CD4-positive, alpha-beta T cell treated with Interleukin-12 subunit alpha and Interleukin-12 subunit beta, for 1 hour (primary cell): ENCODE data around the gene MAP3K4.
A peak's percentile ranks its signal among the peaks of the same experiment; 100 is the strongest.
"Not testable (repeated sequence)": the region's sequence is repeated elsewhere in the genome, so short reads cannot be mapped to it uniquely, and the experiment has no call there.

ENCODE experiments used
- DNase-seq: peaks from one replicate; pipeline ENCODE4 v3.0.0-alpha.2; 2020

The MAP3K4 gene

GRCh38 chr6:160991406-160992060 lies at the start of gene MAP3K4:
Gene MAP3K4 (plus strand): TSS chr6:160991769. CDS start chr6:160991932, 163 bp downstream.
- DNase-seq = peak; percentile 84

DNA sequence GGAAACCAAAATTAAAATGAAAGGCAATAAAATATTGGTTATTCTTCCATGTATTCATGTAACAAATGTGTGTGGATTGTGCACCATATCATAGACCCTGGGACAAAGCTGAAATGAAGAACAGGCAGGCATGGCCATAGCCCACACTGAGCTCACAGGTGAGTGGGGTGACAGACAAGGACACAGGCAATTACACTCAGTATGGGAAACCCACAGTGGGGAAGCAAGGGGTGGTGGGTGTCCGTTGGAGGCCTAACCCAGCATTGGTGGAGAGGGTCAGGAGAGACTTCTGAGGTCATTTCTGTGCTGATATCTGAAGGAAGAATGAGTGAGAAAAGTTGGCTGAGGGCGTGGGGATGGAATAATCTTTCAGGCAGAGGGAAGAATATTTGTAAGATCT lies 47.6 kb upstream of the MAP3K4 start:
- DNase-seq = no peak

DNA sequence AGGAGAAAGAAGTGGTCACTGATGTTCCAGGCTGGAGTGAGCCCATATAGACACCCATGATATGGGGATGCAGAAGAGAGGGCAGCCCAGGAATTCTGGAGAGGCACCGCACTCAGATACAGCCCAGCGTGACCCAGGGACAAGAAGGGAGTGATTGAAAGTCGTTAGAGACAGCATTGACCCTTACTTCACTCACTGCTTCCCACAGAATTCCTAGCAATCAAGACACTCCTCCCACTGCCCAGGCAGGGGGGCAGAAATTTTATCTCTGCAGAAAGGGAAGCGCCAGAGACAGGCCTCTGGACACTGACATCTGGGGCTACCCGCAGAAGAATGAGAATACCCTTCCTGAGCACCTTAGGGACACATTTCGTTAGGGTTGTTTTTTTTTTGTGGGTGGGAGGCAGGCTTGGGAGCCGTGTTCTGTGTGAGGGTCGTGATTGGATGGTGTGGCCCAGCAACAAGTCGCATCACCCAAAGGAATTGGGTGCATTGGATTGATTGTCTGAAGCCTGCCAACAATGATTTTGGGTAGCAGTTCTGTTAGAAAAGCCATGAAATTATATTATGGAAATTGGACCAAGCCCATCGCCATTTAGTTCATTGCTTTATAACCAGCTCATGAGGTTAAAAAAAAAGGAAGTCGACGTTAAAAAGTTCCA lies 45.9 kb upstream of the MAP3K4 start:
- no peak for DNase-seq

- DNase-seq = no peak
Observed at GRCh38 chr6:160949531-160949930, 42.0 kb upstream of the MAP3K4 start.

DNA sequence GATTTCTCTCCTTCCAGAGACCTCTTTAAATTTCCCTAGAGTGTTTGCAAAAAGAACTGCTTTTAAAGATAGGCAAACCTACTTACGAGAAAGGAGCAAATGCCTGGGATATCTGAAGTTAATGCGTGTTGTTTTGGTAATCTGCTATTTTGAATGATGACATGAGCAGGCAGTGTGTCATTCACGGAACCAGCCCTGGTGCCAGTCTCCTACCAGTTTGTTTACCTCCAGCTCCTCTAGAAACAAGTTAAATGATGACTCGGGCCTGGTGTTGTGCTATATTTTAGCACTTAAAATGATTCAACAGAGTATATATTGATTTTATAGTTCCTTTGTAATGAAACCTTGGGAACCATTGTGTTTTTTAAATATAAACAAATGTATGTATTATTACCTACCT lies 41.1 kb upstream of the MAP3K4 start:
- no peak for DNase-seq

- no peak for DNase-seq
Observed at GRCh38 chr6:160951187-160952030, 40.2 kb upstream of the MAP3K4 start.

DNA sequence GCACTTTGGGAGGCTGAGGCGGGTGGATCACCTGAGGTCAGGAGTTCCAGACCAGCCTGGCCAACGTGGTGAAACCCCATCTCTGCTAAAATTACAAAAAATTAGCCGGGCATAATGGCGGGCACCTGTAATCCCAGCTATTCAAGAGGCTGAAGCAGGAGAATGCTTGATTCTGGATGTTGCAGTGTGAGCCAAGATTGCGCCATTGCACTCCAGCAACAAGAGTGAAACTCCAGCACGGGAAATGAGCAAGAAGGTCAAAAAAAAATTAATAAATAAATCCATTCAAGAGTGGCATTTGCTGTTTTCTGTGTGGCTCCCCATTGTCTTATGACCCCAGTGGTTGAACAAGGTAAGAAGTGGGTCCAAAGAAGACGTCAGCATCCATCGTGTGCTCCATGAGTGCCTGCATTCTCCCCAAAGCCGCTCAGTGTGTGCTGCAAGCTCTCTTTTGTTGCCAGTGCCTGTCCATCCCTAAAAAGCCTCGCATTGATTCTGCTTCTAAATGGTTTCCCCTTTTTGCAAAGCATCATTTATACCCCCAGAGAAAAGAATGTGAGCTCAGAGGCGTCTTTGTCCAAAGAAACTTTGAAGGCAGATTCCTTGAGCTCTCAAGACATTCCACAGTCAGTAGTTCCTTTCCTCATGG lies 38.8 kb upstream of the MAP3K4 start:
- DNase-seq = no peak

GRCh38 chr6:160955508-160956295 lies 35.9 kb upstream of the MAP3K4 start:
- DNase-seq = no peak

DNA sequence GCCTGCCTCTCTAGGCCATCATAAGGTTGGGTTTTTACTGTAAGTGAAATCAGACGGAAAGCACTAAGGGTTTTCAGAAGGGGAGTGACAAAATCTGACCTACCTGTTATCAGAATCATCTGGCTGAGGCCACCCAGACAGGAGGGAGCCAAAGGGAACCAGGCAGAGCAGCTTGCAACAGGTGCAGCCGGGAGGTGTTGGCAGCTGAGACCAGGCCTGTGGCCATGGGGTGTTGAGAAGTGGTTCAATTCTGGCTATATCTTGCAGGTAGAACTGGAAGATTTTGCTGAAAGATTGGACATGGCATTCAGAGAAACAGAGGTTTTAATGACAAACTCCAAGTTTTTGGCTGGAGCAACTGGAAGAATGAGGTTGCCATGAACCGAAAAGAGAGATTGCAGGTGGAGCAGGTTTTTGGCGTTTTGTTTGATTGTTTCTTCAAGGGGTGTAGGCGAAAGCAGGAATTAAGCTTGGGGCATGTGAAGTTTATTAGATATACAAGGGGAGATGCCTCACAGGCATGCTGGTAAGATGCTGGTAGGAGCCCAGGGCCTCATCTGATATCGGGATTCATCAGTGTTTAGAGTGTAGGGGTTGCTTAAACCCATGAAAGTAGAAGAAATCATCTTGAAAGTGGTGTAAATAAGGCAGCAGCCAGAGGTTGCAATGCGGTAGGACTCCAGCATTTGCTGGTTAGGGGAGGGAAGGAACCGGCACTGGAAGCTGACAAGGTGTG lies 35.1 kb upstream of the MAP3K4 start:
- no peak for DNase-seq

DNA sequence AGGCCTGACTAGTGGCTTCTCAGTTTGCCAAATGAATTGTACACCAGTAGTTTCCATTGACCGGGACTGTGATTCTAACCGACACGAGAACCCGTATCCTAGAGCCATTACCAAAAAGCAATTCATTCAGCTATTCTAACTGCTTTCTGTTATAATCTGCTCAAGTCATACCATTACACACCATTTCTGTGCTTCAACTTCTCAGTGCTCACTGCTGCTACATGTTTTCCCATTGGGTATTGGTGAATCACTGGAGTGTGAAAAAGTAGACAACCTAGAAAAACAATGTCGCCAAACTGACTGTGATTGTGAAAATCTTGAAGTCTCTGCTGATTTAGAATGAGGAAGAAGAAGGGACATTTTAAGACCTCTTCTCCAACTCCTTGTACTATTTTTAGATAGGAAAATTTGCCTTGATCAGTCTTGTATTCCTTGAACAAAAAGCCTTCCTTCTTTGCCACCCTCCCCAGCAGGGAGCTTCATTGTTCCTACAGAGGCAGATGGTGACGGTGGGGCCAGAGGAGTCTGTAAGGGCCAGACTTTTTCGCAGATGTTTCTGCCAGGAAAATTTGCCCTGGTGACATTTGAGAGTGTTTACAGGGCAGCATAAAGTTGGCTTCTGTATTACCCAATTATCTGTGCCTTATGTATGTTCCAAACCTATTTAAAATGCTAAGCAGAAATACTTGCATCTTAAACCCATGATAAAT lies 31.7 kb upstream of the MAP3K4 start:
- no peak for DNase-seq

- DNase-seq = no peak
Observed at GRCh38 chr6:160960839-160961238, 30.7 kb upstream of the MAP3K4 start.

- no peak for DNase-seq
Observed at GRCh38 chr6:160962835-160963623, 28.5 kb upstream of the MAP3K4 start.

DNA sequence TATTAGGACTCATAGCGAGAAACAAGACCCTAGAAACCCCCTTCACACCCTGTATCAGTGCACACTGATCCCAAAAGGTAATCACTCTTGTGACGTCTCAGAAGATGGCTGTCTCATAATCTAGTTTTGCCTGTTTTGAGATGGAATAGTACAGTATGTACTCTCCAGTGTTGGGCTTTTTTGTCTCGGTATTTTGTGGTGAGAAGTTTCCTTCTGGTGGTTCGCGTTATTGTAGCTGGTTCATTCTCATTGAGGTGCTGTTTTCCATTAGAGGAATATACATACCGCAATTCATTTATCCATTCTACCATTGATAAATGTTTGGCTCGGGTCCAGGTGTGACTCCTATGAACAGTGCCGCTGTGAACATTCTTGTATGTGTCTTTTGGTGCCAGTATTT lies 27.9 kb upstream of the MAP3K4 start:
- no peak for DNase-seq

DNA sequence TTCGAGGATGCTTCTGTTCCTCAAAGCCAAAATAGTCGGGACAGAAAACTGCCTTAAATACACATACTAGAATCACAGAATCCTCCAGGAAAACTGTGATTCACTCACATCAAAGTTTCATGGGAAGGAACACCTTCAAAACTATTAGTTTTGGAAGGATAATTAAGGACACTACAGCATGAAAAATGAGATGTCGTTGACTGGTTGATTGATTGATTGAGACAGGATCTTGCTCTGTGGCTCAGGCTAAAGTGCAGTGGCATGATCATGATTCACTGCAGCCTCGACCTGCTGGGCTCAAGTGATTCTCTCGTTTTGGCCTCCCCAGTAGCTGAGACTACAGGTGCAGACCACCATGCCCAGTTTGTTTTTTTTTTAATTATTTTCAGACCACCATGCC lies 25.7 kb upstream of the MAP3K4 start:
- DNase-seq = no peak

GRCh38 chr6:160966493-160967229 lies 24.9 kb upstream of the MAP3K4 start:
- DNase-seq = no peak

DNA sequence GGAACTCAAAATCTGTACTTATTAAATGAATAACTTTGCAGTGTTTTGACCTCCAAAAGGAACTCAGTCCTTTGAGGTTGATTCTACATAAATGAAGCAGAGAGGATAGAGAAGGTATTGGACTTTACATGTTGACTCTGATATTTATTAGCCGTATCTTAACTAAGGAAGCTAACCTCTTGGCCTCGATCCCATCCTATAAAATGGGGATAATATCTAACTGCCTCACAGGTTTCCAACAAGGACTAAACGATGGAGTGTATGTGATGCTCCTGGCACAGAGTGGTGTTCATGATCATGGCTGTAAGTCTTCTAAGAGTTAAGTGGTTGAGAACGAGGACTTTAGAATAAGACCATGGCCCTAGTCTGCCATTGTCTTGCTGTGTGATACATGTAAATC lies 24.2 kb upstream of the MAP3K4 start:
- DNase-seq = no peak

DNA sequence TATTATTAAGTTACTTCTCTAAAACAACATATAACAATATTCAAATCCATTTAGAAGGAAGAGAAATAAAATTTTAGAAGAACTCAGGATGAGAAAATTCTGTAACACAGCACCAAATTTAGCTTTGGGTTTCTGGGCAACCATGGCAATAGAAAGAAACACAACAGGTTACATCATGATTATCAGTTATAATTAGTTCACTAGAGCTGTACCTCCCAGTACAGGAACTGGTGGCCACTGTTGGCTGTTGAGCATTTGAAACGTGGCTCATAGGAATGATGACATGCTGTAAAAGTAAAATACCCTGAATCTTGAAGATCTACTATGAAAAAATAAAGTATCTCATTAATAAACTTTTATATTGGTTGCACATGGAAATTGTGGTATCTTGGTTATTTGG lies 23.7 kb upstream of the MAP3K4 start:
- DNase-seq = no peak

GRCh38 chr6:160971171-160971570 lies 20.4 kb upstream of the MAP3K4 start:
- DNase-seq = no peak

DNA sequence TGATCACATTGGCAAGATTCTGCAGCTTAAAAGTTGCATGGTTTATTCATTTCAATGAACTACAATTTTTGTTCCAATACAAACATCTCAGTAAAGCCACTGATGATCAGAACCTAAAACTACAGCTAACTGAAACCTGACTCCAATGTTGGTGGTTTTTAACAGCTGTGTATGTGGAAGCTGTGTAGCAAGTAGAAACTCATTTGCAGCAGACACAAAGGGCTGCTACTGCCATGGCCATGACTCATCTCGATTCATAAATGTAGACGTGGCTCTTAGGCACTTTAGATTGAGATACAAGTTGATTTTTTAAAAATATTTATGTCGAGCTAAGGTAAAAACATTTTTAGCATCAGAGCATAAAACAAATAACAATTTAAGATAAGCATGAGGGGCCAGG lies 19.5 kb upstream of the MAP3K4 start:
- no peak for DNase-seq

- DNase-seq = not testable (repeated sequence)
Observed at GRCh38 chr6:160972594-160972993, 19.0 kb upstream of the MAP3K4 start.
